SK-N-SH treated with all-trans-retinoic acid at 6 μM for 48 hours (cell line): ENCODE results near the gene ARRDC2.

Experiments
- ARNTL ChIP-seq: fragments of 450-650 bp; formaldehyde crosslinking; IDR thresholded peaks from 2 replicates; pipeline ENCODE4 v1.5.0; 2020; ENCODE audit warnings: low read depth, mild to moderate bottlenecking, moderate library complexity, borderline replicate concordance
- PPARA ChIP-seq: fragments of 250-450 bp; sonication (Bioruptor Pico); IDR thresholded peaks from 2 replicates; pipeline ENCODE4 v1.5.0; 2020; ENCODE audit warnings: mild to moderate bottlenecking, borderline replicate concordance
- RARB ChIP-seq: fragments of 250-450 bp; sonication (Bioruptor Pico); IDR thresholded peaks from 2 replicates; pipeline ENCODE4 v1.8.0; 2021; ENCODE audit warnings: mild to moderate bottlenecking, moderate library complexity
- TOX ChIP-seq: fragments of 250-450 bp; sonication (Bioruptor Pico); IDR thresholded peaks from 2 replicates; pipeline ENCODE4 v1.8.0; 2021; ENCODE audit warnings: mild to moderate bottlenecking, moderate library complexity, borderline replicate concordance
- TF ChIP-seq, protein P1 (sequence below): fragments of 250-450 bp; sonication (Bioruptor Pico); IDR thresholded peaks from 2 replicates; pipeline ENCODE4 v1.5.0; 2020; ENCODE audit warnings: mild to moderate bottlenecking, moderate library complexity
- TF ChIP-seq, protein P2 (sequence below): fragments of 250-450 bp; sonication (Bioruptor Pico); IDR thresholded peaks from 2 replicates; pipeline ENCODE4 v1.5.1; 2020; ENCODE audit warnings: low read depth, mild to moderate bottlenecking, moderate library complexity

DNA sequence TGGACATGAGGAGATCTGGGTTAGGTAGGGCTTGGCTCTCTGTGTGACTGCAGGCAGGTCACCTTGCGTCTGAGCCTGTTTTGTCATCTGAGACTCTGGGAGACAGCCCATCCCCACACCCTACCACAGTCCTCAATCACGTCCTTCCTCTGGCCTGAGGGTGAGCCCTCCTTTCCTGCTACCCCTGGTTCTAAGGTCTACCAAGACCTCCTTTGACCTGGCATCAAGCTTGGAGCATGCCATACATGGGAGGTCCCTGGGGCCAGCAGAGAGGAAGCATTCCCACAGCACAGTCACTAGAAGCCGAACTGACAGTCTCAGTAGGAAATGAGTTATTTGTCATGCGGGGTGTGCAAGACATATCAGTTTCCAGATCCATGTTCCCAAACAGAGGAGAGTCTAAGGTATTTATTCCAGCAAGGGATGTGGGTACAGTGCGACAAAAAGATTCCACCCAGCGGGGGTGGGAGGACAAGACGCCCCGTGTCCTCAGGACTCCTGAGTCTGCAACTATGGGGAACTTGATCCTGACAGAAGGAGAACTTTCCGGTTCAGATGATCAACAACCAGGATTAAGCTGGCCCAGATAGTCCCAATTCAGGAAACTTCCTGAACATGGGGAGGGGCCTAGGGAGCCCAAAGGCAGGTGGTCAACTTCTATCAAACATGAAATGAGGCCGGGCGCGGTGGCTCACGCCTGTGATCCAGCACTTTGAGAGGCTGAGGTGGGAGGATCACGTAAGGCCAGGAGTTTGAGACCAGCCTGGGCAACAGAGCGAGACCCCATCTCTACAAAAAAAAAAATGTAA, 9.5 kb downstream of the ARRDC2 start:
- TF ChIP-seq RARB (CRISPR knock-in tag) (no peak), PPARA (no peak), TOX (no peak), ARNTL (CRISPR knock-in tag) (no peak)
- TF ChIP-seq, protein P1, sequence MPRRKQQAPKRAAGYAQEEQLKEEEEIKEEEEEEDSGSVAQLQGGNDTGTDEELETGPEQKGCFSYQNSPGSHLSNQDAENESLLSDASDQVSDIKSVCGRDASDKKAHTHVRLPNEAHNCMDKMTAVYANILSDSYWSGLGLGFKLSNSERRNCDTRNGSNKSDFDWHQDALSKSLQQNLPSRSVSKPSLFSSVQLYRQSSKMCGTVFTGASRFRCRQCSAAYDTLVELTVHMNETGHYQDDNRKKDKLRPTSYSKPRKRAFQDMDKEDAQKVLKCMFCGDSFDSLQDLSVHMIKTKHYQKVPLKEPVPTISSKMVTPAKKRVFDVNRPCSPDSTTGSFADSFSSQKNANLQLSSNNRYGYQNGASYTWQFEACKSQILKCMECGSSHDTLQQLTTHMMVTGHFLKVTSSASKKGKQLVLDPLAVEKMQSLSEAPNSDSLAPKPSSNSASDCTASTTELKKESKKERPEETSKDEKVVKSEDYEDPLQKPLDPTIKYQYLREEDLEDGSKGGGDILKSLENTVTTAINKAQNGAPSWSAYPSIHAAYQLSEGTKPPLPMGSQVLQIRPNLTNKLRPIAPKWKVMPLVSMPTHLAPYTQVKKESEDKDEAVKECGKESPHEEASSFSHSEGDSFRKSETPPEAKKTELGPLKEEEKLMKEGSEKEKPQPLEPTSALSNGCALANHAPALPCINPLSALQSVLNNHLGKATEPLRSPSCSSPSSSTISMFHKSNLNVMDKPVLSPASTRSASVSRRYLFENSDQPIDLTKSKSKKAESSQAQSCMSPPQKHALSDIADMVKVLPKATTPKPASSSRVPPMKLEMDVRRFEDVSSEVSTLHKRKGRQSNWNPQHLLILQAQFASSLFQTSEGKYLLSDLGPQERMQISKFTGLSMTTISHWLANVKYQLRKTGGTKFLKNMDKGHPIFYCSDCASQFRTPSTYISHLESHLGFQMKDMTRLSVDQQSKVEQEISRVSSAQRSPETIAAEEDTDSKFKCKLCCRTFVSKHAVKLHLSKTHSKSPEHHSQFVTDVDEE (CRISPR knock-in tag) = no peak
- TF ChIP-seq, protein P2, sequence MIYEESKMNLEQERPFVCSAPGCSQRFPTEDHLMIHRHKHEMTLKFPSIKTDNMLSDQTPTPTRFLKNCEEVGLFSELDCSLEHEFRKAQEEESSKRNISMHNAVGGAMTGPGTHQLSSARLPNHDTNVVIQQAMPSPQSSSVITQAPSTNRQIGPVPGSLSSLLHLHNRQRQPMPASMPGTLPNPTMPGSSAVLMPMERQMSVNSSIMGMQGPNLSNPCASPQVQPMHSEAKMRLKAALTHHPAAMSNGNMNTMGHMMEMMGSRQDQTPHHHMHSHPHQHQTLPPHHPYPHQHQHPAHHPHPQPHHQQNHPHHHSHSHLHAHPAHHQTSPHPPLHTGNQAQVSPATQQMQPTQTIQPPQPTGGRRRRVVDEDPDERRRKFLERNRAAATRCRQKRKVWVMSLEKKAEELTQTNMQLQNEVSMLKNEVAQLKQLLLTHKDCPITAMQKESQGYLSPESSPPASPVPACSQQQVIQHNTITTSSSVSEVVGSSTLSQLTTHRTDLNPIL (CRISPR knock-in tag) = no peak
